DMS53 (cell line): ENCODE data around the gene DLGAP4.
A peak's percentile ranks its signal among the peaks of the same experiment; 100 is the strongest.

ENCODE experiments used
- DNase-seq: peaks from one replicate; lab custom pipeline; 2025; lab: John Stamatoyannopoulos, UW

DLGAP4 gene

DNA sequence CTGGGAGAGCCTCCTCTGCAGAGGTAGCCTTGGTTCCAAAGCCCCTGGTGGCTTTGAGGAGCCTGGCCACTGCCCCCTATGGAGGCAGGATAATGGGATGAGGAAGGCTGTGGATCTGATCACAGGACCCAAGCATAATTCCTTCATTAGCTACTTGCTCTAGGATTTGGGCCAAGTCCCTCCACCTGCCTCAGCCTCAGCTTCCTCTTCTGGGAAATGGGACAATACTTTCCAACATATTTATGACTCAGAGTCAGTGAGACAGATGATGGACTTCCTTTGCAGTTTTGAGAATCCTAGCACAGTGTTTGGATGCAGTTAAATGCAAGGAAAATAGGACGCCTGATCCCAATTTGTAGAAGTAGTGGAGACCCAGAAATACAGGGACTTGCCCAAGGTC lies 171.3 kb downstream of the DLGAP4 start:
- no peak for DNase-seq

DNA sequence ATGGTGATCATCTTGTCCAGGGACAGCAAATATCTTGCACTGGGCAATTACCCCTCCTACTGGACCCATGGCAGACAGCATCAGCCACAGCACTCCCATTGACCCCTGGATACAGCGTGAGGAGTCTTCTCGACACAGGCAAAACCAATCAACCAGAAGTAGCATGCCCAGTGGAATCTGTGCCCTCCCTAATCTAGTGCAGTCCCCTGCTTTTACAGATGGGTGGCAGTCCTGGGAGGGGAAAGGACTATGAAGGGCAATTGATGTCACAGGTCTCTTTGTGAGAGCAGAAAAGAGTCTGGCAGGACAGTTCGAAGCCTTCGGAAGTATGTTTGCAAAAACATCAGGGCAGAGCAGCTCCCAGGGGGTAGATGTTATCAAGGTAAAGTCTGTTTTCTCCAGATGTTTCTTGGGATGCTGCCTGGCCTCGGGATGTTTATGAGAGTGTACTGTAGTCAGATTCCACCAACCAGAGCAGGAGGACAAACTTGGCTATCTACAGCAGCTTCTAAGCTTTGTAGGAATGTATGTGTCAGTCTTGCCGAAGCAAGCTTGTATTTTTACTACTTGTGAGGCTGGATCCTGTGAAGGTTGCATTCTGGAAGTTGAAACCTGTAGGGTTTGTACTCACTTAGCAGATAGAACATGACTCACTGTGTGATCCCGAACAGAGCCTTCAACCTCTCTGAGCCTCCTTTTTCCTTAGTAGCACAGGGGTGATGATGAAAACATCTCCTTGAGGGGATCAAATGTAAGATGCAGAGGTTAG lies 172.2 kb downstream of the DLGAP4 start:
- no peak for DNase-seq

DNA sequence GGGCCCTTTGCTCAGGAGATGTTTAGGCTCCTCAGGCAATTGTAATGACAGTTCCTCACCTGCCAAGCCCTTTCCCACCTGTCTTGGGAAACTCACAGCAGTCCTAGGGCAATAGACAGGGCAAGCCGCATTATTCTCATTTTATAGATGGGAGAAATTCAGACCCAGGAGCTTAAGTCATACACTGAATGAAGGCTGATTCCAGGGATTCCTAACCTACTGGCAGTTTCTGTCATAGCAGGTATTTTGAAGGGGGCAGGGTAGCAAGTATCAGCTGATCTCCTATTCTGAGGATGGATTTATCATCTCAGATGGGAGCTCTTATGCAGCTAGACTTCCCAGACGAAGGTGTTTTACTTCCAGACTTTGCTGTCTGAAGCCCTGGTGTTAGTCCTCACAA lies 173.8 kb downstream of the DLGAP4 start:
- DNase-seq, result peak; percentile 66

DNA sequence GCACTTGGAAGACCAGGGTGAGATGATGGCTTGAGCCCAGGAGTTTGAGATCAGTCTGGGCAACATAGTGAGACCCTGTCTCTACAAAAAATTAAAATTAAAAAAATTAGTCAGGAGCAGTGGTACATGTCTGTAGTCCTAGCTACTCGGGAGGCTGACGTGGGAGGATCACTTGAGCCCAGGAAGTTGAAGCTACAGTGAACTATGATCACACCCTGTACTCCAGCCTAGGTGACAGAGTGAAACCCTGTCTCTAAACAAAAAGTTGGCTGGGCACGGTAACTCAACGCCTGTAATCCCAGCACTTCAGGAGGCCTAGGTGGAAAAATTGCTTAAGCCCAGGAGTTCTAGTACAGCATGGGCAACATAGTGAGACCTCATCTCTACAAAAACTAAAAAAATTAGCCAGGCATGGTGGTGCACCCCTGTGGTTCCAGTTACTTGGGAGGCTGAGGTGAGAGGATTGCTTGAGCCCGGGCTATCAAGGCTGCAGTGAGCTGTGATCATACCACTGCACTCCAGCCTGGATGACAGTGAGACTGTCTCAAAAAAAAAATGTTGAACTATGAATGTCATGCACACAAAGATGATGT lies 174.4 kb downstream of the DLGAP4 start:
- DNase-seq, result peak; percentile 34

DNA sequence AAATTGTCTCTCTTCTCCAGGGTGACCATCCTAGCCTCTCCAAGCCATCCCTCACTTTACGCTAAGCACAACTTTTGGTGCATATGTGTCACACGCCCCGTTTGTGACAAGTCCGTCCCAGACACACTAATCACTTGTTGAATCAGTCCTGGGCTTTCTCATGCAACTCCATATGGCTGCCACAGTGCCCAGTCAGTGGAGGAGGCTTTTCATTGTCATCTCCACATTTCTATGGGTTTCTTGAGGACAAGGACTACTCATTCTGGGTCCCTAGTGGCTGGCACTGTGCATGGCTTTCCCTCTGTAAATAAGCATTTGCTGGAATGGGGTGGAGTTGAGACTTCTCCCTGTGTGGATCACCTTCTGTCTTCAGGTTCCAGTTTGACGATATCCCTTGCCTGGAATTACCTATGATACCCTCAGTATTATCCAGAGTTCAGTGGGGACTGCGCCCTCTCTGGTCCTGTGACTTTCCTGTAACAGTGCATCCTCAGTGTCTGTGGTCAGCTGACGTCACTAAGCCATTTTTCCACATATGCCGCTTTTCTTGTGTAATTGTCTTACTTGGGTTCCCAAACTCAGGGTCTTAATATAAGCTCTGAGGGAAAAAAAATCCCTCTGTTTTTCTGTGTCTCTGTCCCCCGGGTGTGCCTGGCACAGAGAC lies 175.4 kb downstream of the DLGAP4 start:
- peak; percentile 86 for DNase-seq

DNA sequence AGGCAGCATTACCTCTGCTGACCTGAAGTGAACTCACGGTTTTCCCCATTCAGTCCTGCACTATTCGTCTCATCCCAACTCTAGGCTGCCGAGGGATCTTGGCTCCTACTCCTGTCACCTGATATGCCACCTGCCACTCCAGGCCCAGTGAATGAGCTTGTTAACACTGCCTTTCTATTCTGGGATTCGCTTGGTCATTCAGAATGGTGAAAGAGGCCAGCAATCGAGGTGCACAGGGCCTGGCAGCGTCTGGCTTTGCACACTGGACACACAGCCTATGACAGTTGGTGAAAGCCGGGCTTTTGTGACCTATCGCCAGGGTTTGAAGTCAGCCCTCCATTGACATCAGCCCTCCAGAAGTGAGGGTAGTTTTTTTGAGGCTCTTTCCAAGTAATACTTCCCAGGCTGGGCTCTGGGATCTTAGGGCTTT lies 175.9 kb downstream of the DLGAP4 start:
- peak; percentile 98 for DNase-seq

DNA sequence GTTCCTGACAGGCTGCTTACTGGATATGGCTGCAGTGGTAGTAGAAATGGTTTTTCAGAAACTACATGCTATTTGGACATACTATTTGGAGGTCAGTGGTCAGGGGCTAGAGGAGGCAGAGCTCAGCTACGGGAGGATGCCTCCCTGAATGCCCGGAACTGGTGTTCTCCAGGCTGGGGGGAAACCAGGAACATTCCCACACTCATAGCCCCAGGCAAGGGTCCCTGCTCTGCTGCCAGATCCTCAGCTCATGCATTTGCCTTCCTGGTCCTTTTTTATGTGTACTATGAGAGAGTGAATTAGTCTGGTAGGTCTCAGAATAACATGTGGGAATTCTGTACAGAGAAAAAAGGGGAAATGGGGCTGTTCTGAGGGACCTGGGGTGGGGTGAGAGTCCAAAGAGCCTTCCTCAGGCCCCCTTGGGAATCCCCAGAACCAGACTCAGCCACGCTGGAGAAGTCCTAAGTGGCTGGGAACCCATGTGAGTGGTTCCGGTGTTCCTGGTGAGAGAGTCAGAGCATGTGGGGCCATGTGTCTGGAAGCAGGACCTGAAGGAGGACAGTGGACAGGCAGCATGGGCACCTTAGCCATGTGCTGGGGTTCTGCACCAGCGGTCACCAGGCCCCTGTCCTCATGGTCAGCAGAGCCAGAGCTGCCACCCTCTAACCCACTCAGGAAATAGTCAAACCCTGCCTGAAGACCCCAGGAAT lies 177.2 kb downstream of the DLGAP4 start:
- DNase-seq, result peak; percentile 61

DNA sequence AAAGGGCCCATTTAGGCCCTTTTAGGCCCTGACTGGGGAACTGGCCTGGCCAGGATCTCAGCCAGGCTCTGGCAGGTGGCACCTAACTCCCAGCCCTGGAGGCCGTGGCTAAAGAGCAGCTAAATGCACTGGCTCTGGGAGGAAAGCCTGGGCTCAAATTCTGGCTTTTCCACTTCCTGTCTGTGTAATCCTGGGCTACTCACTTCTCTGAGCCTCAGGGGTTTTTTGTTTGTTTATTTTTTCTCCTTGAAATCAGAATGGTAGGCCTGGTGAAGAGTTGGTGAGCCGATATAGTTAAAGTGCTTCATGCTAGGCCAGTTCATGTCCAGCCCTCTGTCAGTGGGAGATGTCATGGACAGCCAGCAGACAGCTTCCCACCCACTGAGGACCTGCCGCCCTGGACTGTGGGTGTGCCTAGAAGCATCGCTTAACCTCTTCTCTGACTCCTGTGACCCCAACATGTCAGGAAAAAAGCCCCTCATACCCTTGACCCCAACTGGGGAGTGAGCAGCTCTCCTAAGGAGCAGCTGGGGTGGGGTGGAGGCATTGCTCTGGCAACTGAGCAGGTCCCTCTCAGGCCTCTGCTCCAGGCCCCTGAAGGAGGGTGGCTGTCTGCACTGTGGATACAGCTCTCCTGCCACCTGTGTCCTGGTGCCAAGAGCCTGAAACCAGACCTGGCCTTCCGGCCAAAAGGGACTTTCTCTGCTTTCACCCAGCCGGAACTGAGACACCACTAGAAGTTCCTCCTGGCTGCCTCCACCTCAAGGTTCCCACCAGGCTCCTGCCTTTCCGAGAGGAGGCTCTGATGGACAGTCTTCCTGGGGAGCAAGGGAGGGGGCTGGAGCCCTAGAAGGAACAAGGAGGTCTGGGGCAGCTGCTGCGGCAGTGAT lies 178.0 kb downstream of the DLGAP4 start:
- peak; percentile 83 for DNase-seq

DNA sequence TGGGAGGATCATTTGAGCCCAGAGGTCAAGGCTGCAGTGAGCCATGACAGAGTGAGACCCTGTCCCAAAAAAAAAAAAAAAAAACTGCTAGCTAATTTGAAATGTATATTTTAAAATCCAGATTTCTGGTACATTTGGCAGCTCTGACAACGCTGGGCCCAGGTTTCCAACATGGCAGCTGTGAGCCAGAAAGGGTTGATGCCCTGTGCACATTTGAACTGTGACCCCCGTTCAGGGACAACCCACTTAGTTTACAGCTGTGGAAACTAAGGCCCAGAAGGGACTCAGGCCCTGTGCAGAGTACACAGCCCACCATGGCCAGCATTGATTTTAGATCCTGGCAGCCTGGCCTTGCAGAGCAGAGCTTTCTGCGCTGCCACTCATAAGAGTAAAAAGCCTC lies 179.1 kb downstream of the DLGAP4 start:
- no peak for DNase-seq

DNA sequence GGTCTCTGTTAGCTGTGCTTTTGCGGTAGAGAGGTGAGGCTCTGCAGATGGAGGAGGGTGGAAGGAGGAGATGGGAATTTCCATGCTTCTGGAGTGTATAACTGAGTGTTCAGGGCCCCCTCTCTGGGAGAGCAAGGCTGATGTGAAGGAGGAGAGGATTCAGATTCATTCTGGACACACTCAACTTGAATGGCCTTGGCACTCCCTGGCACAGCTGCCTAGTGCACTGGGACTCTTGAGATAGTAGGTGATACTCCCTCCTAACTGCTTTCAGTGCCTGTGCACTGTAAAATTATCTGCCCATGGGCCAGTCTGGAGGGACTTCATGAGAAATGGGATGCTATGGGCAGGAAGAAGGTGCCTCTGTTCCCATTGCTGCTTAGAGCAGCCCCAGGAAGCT lies 180.9 kb downstream of the DLGAP4 start:
- DNase-seq, result no peak

DNA sequence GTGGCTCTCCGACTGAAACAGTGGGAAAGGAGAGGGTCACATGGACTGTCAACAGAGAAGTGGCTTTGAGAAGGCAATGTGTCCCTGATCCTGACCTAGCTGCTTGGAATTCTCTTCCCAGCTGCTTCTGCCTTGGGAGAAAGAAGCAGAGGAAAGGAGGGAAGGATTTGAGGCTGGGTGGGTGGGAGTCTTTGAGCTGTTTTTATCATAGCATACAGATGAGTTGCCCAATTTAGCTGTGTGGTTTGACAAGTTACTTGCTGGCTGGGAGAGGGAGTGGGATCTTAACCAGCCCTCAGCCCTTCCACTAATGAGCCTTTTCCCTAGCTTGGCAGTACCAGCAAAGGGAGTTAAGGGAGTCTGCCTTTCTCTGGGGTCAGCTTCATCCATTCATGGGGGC lies 184.1 kb downstream of the DLGAP4 start:
- no peak for DNase-seq

DNA sequence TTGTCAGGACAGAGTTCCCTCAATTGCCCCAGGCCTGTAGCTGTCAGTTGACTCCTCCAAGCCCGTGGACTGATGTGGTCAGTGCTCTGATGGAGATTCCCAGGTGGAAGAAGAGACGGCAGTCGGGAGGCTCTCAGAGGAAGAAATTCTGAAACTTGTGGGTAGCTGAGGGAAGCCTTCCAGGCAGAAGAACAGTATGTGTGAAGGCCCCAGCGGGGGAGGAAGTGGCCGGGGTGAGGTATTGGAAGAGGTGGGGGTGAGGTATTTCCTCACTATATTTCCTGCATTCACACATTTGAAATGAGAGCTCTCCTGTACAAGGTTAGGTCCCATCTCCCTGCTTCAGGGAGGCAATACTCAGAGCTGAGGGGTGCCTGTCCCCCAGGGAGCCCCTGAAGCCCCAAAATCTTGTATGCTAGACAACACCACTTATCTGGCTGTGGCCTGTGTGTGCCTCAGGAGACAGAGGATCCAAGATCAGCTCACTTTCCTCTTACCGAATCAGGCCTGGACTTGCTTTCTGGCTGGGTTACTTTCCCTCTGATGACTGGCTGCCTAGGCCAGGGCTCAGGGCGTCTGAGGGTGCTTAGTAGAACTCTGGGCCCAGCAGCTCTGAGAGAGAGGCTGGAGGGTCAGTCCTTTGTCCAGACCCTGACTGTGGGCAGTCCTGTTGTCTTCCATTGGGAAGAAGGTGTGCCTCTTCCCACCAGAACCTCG lies 185.9 kb downstream of the DLGAP4 start:
- DNase-seq, result no peak

DNA sequence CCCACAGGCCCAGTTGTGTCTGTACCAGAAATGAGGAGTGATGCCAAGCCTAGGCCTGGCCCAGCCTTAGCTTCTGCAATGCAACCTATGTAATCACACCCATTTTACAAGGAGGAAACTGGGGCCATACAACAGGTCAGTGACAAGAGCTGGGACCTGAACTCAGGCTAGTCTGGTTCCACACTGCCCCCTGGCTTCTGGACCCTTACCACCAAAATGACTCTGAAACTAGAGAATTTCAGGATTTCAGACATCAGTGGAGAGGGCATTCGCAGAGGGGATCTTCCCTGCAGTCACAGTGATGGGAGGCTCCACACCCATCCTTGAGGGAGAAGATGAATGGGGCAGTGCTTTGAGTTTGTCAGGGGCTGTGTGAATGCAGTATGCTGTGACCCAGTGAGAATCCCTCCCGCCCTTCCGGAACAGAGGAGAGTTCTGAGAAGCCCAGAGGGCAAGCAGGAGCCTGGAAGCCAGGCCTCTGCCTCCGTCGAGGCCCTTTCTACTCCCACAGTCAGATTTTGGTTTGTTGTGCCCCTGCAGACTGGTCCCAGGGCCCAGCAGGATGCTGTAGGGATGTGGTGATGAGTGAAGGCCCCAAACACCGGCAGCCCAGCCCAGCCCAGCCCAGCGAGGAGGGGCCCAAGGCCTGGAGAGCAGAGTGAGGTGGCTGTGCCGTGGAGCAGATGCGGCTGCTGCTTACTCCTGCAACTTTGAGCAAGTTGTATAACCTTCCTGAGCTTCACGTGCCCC lies 187.1 kb downstream of the DLGAP4 start:
- DNase-seq, result peak; percentile 71

DNA sequence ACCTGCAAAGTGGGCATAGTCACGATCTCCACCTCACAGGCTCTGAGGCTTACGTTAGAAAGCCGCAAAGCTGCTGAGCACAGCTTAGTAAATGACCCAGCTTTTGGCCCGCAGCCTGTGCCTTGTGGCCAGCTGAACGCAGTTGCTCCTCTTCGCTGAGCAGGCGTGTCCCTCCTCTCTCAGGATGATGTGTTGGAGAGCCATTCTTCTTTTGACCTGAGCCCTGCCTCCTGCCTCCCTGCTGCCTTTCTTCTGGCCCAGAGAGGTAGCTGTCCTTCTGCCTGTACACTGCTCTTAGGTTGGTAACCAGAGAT lies 187.6 kb downstream of the DLGAP4 start:
- no peak for DNase-seq

DNA sequence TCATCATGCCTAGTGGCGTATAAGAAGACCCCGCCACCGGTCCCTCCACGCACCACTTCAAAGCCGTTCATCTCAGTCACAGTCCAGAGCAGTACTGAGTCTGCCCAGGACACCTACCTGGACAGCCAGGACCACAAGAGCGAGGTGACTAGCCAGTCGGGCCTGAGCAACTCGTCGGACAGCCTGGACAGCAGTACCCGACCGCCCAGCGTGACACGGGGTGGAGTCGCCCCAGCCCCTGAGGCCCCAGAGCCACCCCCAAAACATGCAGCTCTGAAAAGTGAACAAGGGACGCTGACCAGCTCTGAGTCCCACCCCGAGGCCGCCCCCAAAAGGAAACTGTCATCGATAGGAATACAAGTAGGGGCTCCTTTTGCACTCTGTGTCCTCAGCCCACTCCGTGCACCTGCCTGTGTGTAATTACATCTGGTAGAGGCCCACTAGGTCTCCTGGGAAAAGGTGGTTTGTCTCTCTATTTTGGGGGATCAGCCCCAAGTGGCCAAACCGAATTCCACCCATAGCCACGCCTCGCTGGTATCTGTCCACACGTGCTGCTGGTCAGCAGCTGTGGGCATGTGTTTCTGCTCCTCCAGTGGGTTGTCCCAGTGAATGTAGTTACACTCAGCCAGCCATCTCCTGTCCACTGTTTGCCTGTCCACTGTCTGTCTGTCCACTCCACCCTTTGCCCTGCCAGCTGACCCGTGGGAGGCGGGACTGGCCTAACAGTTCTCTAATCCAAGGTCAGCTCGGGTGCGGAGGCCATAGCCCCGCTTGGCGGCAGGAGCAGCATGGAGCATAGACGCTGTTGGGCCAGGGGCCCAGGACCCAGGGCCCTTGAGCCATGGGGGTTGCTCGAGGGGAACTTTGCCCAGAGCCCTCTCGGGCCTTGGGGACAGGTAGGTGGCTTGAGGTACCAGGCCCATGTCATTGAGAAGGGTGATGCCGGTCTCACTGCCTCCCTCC lies 190.8 kb downstream of the DLGAP4 start:
- DNase-seq, result no peak

DNA sequence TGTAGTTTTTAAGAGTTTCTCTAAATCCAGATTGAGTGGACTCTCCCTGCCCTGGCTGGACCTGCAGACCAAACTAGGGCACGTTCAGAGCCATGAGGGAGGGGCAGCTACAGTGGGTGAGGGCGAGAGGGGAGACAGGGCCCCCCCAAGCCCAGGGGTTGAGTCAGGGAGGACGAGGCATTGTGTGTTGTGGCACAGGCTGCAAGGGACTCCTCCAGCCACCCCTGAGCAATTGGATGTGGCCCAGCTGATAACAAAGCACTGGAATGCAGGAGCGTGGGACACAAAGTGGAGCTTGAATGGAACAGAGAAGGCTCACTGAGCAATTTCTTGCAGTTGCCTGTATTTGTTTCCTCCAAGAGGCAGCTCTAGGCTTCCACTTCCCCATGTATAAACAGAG lies 191.7 kb downstream of the DLGAP4 start:
- DNase-seq, result no peak

DNA sequence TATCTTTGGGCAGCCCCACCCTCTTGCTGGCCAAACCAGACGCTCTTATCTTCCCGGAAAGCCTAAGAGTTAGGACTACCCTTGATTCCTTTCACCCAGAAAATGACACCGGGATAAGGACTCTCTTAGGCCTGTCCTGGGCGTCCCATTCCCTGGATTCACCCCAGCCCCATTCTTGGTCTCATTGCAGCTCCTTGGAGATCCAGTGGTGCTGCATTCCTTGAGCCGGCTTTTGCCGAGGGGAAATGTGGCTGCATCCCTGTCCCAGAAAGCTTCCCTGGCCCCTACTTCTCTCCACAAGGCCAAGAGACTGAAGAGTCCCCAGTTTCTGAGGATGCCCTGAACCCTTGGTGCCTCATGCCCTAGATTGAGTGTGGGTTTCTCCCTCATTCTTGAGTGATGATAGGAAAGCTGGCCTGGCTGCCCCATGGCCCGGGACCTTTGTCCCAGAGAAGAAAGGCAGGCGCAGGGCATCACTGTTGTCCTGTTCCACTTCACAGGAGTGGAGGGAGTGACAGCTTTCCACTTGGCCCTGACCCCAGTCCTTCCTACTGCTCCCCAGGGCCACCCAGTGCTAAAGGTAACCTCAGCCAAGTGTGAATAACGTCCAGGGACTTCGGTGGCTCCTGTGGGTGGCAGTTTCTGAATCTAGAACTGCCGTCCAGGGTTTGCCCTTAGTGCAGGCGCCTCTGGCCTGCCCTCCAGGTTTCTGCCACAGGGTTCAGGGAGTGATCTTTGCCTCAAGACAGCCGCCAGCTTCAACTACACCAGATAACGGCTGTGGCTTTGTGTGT lies 192.4 kb downstream of the DLGAP4 start:
- no peak for DNase-seq

DNA sequence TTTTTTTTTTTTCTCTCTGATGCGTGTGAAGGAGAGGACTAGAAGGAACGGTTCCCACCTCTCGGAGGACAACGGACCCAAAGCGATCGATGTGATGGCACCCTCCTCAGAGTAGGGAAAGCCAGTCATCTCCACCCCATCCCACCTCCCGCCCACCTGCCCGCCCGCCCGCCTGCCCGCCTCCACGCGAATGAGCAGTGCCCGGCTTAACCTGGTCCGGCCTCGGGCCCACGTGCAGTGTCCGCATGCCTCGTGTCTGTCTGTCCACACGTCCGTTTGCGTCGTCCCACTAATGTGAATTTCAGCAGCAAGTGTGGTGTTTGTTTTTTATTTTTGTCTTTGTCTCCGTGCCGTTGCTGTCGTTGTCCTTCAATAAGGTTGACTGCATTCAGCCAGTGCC lies 193.1 kb downstream of the DLGAP4 start:
- no peak for DNase-seq
